GM19438 (cell line): ENCODE results near the gene SPATA31A1.
"Not testable (repeated sequence)": the region's sequence is repeated elsewhere in the genome, so short reads cannot be mapped to it uniquely, and the experiment has no call there.

Experiments used
- ATAC-seq: cut with Tn5 transposase; IDR thresholded peaks from one replicate; pipeline ENCODE4 v1.9.1; 2021; ENCODE audit warnings: low read depth; ENCODE audit not compliant: unreplicated experiment

The SPATA31A1 gene

GRCh38 chr9:39355369-39355768 lies at the start of gene SPATA31A1:
Gene SPATA31A1 (plus strand): TSS chr9:39355669. CDS start chr9:39355731, 62 bp downstream.
- ATAC-seq: not testable (repeated sequence)

- not testable (repeated sequence) for ATAC-seq
These were observed 52.1 kb downstream of the SPATA31A1 start for GRCh38 chr9:39407261-39408204.

- not testable (repeated sequence) for ATAC-seq
These were observed 55.9 kb downstream of the SPATA31A1 start for GRCh38 chr9:39411254-39411940.
